SJCRH30 (cell line): ENCODE measurements around the gene RBFOX1. TPM values are rescaled to one million over a fixed set of nuclear protein-coding genes. Genes with fewer than 3 reads are reported as not detected.

Source experiments
- DNase-seq, 2 experiments: peaks; one replicate each; pipeline ENCODE4 v3.0.0-alpha.2; 2015 to 2020
- H3K27ac ChIP-seq: fragments of 250-450 bp; sonication (Bioruptor Pico); 2 replicates; pipeline ENCODE4 v1.5.1; 2020; ENCODE audit warnings: mild to moderate bottlenecking, moderate library complexity
- H3K27me3 ChIP-seq: fragments of 250-450 bp; sonication (Bioruptor Pico); 2 replicates; pipeline ENCODE4 v1.5.1; 2020; ENCODE audit warnings: mild to moderate bottlenecking, moderate library complexity
- H3K36me3 ChIP-seq: fragments of 250-450 bp; sonication (Bioruptor Pico); 2 replicates; pipeline ENCODE4 v1.5.1; 2020; ENCODE audit warnings: mild to moderate bottlenecking, moderate library complexity
- H3K4me1 ChIP-seq: fragments of 250-450 bp; sonication (Bioruptor Pico); 2 replicates; pipeline ENCODE4 v1.5.1; 2020; ENCODE audit warnings: mild to moderate bottlenecking, moderate library complexity
- H3K4me3 ChIP-seq: fragments of 250-450 bp; sonication (Bioruptor Pico); 2 replicates; pipeline ENCODE4 v1.5.1; 2020; ENCODE audit warnings: mild to moderate bottlenecking, moderate library complexity
- H3K9me3 ChIP-seq: fragments of 250-450 bp; sonication (Bioruptor Pico); replicated peaks from 2 replicates; pipeline ENCODE4 v1.5.1; 2020; ENCODE audit warnings: mild to moderate bottlenecking, moderate library complexity
- total RNA-seq: library from RNA; depleted of rRNA; stranded (reverse); fragments of >200 nt; shearing (Covaris generic); gene quantifications from 2 replicates; pipeline ENCODE4 v1.2.3, GENCODE V29; 2014

Gene RBFOX1
- total RNA-seq, 1 experiment from 2014 or later = 11.6 TPM

DNA sequence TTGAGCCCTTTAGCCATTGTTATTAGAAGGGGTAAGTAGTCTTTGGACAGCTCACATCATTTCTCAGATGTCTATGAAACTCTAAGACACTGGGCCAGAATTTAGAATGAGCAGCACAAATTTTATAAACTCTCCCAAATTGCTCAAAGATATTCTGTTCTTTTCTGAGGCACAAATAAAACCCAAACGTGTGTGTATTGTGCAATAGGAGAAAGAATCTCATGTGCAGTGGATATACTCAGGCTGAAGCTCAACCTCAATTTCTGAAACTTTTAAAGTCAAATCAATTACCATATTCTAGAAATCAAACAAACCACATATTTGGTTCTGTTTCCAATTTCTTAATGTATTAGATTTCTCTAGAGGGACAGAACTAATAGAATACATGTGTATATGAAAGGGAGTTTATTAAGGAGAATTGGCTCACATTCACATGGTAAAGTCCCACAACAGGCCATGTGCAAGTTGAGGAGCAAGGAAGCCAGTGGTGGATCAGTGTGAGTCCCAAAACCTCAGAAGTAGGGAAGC lies 403.6 kb downstream of the RBFOX1 start:
- no peak overlapping the region for H3K27ac ChIP-seq
- H3K27me3 ChIP-seq = no peaks in the 10 kb centered on the region
- H3K9me3 ChIP-seq = no peaks in the 10 kb centered on the region
- H3K4me1 ChIP-seq = no peaks in the 10 kb centered on the region
- DNase-seq = no peak
- H3K4me3 ChIP-seq = no peak overlapping the region
- H3K36me3 ChIP-seq = no peaks in the 10 kb centered on the region

- H3K9me3 ChIP-seq = no peaks in the 10 kb centered on the region
- DNase-seq = no peak
- H3K27ac ChIP-seq = no peak overlapping the region
- H3K27me3 ChIP-seq = no peaks in the 10 kb centered on the region
- H3K4me1 ChIP-seq = no peaks in the 10 kb centered on the region
- no peaks in the 10 kb centered on the region for H3K36me3 ChIP-seq
- H3K4me3 ChIP-seq = no peak overlapping the region
Measured at GRCh38 chr16:7742626-7743025, 410.0 kb downstream of the RBFOX1 start.

DNA sequence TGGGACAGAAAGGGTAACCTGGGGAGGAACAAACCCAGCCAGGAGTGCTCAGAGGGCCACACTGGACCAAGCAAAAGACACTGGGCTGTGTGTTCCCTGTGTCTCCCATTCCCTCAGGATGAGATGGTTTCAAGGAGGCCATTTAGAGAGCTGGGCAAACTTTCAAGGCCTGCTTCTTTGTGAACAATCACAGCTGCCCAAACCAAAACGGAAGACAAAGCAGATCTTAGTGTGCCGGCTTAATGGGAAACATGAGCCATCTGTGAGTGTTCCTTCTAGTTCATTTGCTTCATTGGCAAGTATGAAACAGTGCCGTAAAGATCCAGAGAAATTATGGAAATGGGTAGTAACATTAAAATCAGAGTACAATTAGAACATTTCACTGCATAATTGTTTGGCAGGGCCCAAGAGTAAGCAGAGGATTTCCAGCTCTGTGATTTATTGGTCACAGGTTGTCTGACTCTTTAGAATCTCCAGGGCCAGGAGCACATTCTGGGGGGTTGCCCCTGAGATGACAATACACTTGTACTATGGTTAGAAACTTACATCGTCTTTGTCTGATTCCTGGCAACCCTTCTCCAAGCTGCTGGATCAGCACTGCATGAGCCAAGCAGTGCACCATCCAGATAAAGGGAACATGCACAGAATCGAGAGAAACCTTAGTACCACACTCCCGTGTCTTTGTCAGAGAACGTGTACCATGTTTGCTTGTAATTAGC lies 412.1 kb downstream of the RBFOX1 start:
- H3K4me3 ChIP-seq = no peak overlapping the region
- H3K4me1 ChIP-seq = no peaks in the 10 kb centered on the region
- no peak for DNase-seq
- H3K9me3 ChIP-seq = no peaks in the 10 kb centered on the region
- no peaks in the 10 kb centered on the region for H3K36me3 ChIP-seq
- H3K27ac ChIP-seq = no peak overlapping the region
- H3K27me3 ChIP-seq = no peaks in the 10 kb centered on the region

DNA sequence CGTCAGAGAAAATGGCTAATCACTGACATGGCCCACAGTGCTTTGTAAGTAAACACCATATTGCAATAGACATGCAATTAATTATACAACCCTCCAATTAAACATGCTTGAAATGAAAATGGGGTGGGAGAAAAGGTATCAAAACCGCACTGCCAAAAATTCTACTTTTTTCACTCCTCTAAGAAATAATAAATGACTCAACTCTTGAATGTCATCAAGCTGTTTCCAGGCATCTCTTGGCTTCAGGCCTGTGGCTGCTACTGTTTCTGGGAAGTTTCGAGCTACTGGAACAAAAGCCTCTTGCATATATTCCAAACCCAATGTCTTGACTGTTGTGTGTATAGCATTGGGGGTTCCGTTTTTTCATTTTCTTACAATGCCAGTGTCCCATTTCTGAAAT lies 412.6 kb downstream of the RBFOX1 start:
- DNase-seq = no peak
- Histone ChIP-seq H3K9me3 (no peaks in the 10 kb centered on the region), H3K27me3 (no peaks in the 10 kb centered on the region), H3K4me1 (no peaks in the 10 kb centered on the region), H3K27ac (no peak overlapping the region), H3K36me3 (no peaks in the 10 kb centered on the region), H3K4me3 (no peak overlapping the region)

DNA sequence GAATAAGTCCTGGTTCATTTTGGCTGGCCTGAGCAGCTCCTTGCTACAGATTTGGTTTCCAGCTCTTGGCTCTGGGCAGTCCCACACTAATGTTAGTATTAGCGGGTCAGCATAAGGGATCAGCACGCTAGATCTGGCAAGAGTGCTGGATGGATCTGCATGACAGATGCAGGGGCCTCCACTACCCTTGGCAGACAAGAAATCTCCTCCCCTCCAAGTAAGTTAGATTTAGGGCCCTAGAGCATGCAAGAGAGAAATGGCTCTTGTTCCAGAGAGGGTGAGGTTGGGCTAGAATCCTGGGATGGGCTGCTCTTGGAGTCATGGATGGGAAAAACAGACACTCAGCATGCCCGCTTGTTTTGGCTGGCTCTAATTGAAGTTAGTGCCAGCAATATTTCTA lies 414.3 kb downstream of the RBFOX1 start:
- Histone ChIP-seq H3K4me3 (no peak overlapping the region), H3K36me3 (no peaks in the 10 kb centered on the region), H3K27me3 (no peaks in the 10 kb centered on the region), H3K27ac (no peak overlapping the region), H3K4me1 (no peaks in the 10 kb centered on the region), H3K9me3 (no peaks in the 10 kb centered on the region)
- DNase-seq = no peak

DNA sequence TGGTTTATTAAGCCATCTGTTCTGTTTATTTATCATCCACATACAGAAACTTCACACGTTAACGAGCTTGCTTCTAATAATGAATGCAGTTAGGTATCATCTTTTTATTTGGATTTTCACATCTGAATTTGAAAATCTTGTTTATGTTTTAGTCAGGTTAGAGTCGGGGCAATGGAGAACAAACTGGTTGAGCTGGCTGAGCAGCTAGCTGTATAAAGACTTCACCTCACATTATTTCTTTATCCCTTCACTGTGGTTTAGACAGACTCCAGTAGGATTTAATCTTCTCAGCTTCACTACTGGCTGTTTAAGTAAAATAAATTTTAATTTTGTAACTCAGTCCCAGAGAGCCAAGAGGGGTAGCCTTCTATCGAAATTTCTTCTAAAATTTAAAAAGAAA lies 415.9 kb downstream of the RBFOX1 start:
- DNase-seq = no peak
- no peaks in the 10 kb centered on the region for H3K36me3 ChIP-seq
- H3K27ac ChIP-seq = no peak overlapping the region

DNA sequence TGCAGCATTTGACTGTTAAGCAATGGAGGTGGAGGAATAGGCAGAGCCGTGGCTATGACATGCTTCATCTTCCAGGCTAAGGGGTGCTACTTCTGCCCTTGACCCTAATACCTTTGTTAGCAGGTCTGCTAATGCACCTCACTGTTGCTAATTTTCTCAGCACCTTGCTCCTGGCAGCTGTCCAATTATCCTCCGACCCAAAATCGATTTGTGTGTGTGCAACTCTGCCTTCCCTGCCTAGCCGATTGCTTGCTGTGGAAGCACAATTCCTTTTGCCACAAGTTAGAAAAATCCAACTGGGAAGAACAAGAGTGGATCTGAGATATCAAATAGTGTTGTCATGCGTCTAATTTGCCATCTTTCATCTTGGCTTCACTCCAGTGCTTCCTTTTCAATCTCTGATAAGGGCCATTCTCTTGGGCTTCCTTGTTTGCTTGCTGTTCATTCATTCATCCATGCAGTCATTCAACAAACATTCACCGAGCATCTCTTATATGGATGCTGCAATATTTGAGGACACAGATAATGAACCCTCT lies 422.8 kb downstream of the RBFOX1 start:
- no peak for DNase-seq
- Histone ChIP-seq H3K27me3 (no peaks in the 10 kb centered on the region; the same call in 1 of the 2 replicates), H3K9me3 (no peaks in the 10 kb centered on the region), H3K4me3 (no peak overlapping the region), H3K27ac (no peak overlapping the region), H3K36me3 (no peaks in the 10 kb centered on the region), H3K4me1 (no peaks in the 10 kb centered on the region)

More for the DNA sequence above, 415.9 kb downstream of the RBFOX1 start:
- Histone ChIP-seq H3K27me3 (no peaks in the 10 kb centered on the region), H3K4me1 (no peaks in the 10 kb centered on the region), H3K9me3 (no peaks in the 10 kb centered on the region), H3K4me3 (no peak overlapping the region)
